Testis (tissue), 2 donors: ENCODE data around the gene RANBP9.

Experiments used
- CTCF ChIP-seq, 3 experiments: fragments of 450-650 bp in 2 of 3; fragments of 200-600 bp in 1 of 3; sonication (generic) in 1 of 3; IDR thresholded peaks; one replicate each; pipeline ENCODE4 v1.5.1; 2016 to 2019; ENCODE audit warnings: antibody characterized with exemption in 3 of 3, mild to moderate bottlenecking in 2 of 3, moderate library complexity in 1 of 3
- POLR2A ChIP-seq: fragments of 450-650 bp; IDR thresholded peaks from one replicate; pipeline ENCODE4 v1.6.1; 2017; ENCODE audit warnings: antibody characterized with exemption, mild to moderate bottlenecking, moderate library complexity

DNA sequence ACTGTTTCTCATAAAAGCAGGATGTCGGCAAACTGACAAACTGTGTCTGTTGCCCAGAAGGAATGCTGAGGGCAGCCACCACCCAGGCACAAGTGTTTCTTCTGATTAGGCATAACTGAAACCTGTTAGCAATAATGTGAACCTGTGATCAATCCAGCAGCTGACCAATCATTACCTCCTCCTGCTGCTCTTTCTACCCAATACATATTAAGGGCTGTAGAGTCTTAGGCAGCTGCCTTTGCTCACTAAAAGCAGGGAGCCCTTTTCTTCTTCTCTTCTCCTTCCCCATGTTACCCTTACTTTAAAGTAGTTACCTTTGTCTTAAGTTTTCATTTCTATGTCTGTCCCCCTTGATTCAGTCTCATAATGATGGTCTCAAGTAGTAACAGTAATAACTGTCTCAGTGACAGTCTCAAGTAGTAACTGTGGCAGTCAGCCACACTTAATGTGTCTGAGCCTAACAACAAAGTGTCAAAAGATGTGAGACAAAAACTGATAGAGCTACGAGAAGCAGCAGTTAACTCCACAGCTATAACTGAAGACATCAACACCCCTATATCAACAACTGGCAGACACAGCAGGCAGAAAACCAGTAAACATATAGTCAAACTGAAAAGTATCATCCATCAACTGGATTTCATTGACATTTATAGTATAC lies 37.0 kb downstream of the RANBP9 start:
- TF ChIP-seq CTCF (IDR thresholded peaks at IDR 0.05) = no peak
- no peak for TF ChIP-seq POLR2A
